ENCODE results near the gene TGFBR3. TPM values are rescaled to one million over a fixed set of nuclear protein-coding genes. Genes with fewer than 3 reads are reported as not detected.
A peak's percentile ranks its signal among the peaks of the same experiment; 100 is the strongest.

TGFBR3 gene
- total and polyA plus RNA-seq, 2 of the 13 experiments (the other 11 are each of a cell fraction or from before 2014, with no cell fraction given), result 76.5 to 195 TPM

DNA sequence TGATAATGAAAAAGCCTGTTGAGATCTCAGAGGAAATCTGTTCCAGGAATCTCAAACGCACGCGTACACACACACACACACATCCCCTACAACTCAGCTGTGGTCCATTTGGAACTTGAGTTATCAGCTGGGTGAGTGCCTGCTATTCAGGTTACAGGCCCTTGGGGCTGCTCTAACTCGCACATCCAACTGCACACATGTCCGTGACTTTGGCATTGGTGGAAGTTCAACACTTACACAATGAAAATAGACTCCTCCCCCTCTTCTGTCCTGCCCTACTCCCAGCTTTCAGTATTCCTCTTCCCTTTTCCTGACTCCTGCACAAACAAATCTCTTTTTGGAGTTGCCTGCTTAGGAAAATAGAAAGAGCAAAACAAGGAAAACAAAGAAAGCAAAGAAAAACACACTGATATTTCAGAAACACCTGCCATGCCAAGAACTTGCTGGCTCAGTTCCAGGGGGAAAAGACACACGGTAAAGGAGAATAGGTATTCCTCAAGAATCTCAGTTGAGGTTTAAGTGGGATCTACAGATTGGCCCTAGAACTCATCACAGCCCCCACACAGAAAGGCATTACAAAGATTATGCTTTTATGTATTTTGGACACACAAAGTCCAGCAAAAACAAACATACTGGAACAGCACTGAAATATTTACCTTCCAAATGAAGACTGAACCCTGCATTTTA lies 140.9 kb downstream of the TGFBR3 start (continued):
- TF ChIP-seq ZNF503 (CRISPR knock-in tag; IDR thresholded peaks at IDR 0.05), result peak; percentile 34; the same call in 1 of the 2 replicates
- peak; percentile 62; the same call in 1 of the 2 replicates for TF ChIP-seq FOXP4 (CRISPR knock-in tag; IDR thresholded peaks at IDR 0.05)
- TF ChIP-seq, protein P1, sequence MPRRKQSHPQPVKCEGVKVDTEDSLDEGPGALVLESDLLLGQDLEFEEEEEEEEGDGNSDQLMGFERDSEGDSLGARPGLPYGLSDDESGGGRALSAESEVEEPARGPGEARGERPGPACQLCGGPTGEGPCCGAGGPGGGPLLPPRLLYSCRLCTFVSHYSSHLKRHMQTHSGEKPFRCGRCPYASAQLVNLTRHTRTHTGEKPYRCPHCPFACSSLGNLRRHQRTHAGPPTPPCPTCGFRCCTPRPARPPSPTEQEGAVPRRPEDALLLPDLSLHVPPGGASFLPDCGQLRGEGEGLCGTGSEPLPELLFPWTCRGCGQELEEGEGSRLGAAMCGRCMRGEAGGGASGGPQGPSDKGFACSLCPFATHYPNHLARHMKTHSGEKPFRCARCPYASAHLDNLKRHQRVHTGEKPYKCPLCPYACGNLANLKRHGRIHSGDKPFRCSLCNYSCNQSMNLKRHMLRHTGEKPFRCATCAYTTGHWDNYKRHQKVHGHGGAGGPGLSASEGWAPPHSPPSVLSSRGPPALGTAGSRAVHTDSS (CRISPR knock-in tag; conservative IDR thresholded peaks at IDR 0.05), result no peak
- TF ChIP-seq, protein P2, sequence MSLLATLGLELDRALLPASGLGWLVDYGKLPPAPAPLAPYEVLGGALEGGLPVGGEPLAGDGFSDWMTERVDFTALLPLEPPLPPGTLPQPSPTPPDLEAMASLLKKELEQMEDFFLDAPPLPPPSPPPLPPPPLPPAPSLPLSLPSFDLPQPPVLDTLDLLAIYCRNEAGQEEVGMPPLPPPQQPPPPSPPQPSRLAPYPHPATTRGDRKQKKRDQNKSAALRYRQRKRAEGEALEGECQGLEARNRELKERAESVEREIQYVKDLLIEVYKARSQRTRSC (CRISPR knock-in tag; IDR thresholded peaks at IDR 0.05; ENCODE audit: low read depth), result no peak
- TF ChIP-seq GABPB1 (CRISPR knock-in tag; IDR thresholded peaks at IDR 0.05), result no peak
- no peak for TF ChIP-seq ZNF775 (CRISPR knock-in tag; IDR thresholded peaks at IDR 0.05; ENCODE audit: borderline replicate concordance)
- TF ChIP-seq SUZ12 (IDR thresholded peaks at IDR 0.05; ENCODE audit: low read depth, low read length), result no peak
- TF ChIP-seq TBP (CRISPR knock-in tag; IDR thresholded peaks at IDR 0.05), result no peak
- no peak for TF ChIP-seq ZC3H13 (CRISPR knock-in tag; IDR thresholded peaks at IDR 0.05)
- TF ChIP-seq REPIN1 (CRISPR knock-in tag; IDR thresholded peaks at IDR 0.05; ENCODE audit: borderline replicate concordance, low read depth), result no peak
- TF ChIP-seq PHF5A (CRISPR knock-in tag; IDR thresholded peaks at IDR 0.05; ENCODE audit: low read depth, unreplicated experiment), result no peak
- TF ChIP-seq SATB2 (CRISPR knock-in tag; IDR thresholded peaks at IDR 0.05), result no peak
- no peak for TF ChIP-seq RAD51 (IDR thresholded peaks at IDR 0.05; ENCODE audit: borderline replicate concordance)
- TF ChIP-seq, protein P3, sequence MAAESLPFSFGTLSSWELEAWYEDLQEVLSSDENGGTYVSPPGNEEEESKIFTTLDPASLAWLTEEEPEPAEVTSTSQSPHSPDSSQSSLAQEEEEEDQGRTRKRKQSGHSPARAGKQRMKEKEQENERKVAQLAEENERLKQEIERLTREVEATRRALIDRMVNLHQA (CRISPR knock-in tag; IDR thresholded peaks at IDR 0.05), result no peak
- no peak for TF ChIP-seq HNRNPLL (IDR thresholded peaks at IDR 0.05; ENCODE audit: low read depth, low read length, poor library complexity, severe bottlenecking)
- TF ChIP-seq ZNF878 (CRISPR knock-in tag; IDR thresholded peaks at IDR 0.05), result no peak
- TF ChIP-seq, protein P4, sequence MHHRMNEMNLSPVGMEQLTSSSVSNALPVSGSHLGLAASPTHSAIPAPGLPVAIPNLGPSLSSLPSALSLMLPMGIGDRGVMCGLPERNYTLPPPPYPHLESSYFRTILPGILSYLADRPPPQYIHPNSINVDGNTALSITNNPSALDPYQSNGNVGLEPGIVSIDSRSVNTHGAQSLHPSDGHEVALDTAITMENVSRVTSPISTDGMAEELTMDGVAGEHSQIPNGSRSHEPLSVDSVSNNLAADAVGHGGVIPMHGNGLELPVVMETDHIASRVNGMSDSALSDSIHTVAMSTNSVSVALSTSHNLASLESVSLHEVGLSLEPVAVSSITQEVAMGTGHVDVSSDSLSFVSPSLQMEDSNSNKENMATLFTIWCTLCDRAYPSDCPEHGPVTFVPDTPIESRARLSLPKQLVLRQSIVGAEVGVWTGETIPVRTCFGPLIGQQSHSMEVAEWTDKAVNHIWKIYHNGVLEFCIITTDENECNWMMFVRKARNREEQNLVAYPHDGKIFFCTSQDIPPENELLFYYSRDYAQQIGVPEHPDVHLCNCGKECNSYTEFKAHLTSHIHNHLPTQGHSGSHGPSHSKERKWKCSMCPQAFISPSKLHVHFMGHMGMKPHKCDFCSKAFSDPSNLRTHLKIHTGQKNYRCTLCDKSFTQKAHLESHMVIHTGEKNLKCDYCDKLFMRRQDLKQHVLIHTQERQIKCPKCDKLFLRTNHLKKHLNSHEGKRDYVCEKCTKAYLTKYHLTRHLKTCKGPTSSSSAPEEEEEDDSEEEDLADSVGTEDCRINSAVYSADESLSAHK (CRISPR knock-in tag; IDR thresholded peaks at IDR 0.05; ENCODE audit: borderline replicate concordance), result no peak
- no peak for TF ChIP-seq KDM5B (CRISPR knock-in tag; IDR thresholded peaks at IDR 0.05; ENCODE audit: borderline replicate concordance)
- TF ChIP-seq DR1 (CRISPR knock-in tag; IDR thresholded peaks at IDR 0.05), result no peak
